ENCODE data around the gene C16orf89.
"Not testable (repeated sequence)": the region's sequence is repeated elsewhere in the genome, so short reads cannot be mapped to it uniquely, and the experiment has no call there.

Gene C16orf89

GRCh38 chr16:5065813-5066212, at the start of gene C16orf89:
Gene C16orf89, minus strand, starts transcription at chr16:5065956. Its CDS starts 48 bp downstream, at chr16:5065908.
- in situ Hi-C loops (cut with MboI; ENCODE audit: low sequenced_read_pairs): no loop called here

DNA sequence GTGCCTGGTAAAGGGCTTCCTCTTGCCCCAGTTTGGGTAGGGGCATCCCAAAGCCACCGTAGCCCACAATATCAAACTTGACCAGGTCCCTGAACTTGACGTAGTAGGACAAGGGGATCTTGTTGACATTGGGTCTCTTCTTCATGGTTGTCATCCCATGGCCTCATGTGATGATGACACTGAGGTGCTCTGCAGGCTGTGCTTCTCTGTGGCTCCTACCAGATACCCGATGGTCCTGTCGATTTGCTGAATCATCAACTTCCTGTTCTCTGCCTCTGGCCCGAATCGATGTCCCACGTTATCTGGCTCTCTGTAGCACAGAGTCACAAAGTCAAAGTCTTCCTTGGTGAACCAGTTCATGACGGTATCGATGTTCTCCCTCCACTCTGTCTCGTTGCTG, 45.2 kb upstream of the C16orf89 start:
- in situ Hi-C loops (cut with MboI; ENCODE audit: low sequenced_read_pairs): not testable (repeated sequence)

- in situ Hi-C loops (cut with MboI; ENCODE audit: low sequenced_read_pairs): no loop called here
Measured at GRCh38 chr16:5108505-5109158, 42.9 kb upstream of the C16orf89 start.

GRCh38 chr16:5105039-5105438, 39.3 kb upstream of the C16orf89 start:
- in situ Hi-C loops (cut with MboI; ENCODE audit: low sequenced_read_pairs): not testable (repeated sequence)

GRCh38 chr16:5103296-5104032, 37.7 kb upstream of the C16orf89 start:
- in situ Hi-C loops (cut with MboI; ENCODE audit: low sequenced_read_pairs): not testable (repeated sequence)

DNA sequence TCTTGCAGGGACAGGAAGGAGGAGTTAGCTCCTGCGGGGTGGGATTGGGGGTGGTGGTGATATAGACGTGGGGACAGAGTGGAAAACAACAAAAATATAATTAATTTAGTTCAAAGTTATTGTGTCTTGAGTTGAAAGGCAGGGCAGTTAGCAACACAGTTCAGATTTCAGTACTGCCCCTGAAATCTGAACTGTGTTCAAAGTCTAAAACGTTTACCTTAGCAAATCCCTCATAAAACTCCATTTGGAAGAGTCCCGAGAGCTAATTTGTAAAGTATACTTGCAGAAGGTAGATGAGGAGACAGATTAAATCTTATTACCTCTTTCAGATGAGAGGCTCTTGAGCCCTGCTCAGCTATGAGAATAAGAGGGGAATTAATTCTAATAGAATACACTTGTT, 33.4 kb upstream of the C16orf89 start:
- in situ Hi-C loops (cut with MboI; ENCODE audit: low sequenced_read_pairs): loop anchor here (25.0 kb wide), 1 partner anchor 237 kb away; no protein-coding TSS in a partner anchor

- in situ Hi-C loops (cut with MboI; ENCODE audit: low sequenced_read_pairs): loop anchor here (25.0 kb wide), 1 partner anchor 236 kb away; no protein-coding TSS in a partner anchor
Measured at GRCh38 chr16:5098221-5099159, 32.7 kb upstream of the C16orf89 start.

DNA sequence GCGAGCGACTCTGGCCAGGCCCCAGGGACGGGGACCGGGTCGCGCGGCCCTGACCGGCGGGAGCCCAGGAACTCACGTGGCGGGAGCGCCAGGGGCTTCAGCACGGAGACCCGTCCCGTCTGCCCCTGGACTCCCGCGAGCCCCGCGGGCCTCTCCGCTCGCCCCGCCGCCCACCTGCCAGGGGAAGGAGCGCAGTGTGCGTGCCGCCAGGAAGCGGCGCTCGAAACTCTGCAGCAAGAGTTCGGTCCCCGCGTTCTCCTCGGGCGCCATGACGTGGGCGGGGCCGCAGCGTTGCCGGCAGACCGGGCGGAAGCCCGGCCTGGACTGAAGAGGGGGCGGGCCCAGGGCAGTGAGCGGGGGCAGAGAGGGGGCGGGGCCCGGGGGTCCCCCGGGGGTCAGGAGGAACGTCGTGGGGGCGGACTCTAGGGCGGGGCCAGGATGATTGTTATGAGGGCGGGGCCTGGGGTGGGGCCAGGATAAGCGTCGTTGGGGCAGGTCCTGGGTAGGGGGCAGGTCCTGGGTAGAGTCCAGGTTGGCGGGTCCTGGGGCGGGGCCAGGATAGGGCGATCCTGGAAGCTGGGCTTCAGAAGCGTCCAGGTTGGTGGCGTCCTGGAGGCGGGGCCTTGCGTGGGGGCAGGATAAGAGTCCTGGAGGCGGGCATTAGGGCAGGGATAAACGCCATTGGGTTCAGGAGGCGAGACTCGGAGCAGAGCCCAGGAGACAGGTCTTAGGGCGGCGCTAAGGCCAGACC, 31.9 kb upstream of the C16orf89 start, which contains the start of gene EEF2KMT:
TSS of gene EEF2KMT (minus strand) at position 326 of the 751 bp plus-strand sequence. CDS start at position 270, 56 bp downstream.
- in situ Hi-C loops (cut with MboI; ENCODE audit: low sequenced_read_pairs): loop anchor here (25.0 kb wide), 1 partner anchor 235 kb away; no protein-coding TSS in a partner anchor

DNA sequence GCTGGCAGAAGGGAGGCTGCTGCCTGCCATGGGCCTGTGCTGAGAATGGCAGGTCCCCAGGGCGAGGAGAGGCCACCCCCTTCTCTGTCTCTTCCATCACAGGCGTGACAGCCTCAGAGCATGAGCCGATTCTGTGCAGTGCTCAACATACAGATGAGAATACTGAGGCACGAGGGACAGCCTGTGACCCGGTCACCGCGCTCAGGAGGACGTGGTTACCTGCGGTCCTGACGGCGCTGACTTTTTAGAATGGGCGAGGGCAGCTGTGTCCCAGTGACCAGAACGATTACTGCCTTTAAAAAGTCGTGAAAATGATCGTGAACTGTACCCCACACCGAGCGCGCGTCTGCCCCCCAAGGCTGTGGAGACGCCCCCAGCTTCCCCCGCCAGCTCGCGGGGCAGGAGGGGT, 31.3 kb upstream of the C16orf89 start:
- in situ Hi-C loops (cut with MboI; ENCODE audit: low sequenced_read_pairs): loop anchor here (25.0 kb wide), 1 partner anchor 235 kb away; no protein-coding TSS in a partner anchor

DNA sequence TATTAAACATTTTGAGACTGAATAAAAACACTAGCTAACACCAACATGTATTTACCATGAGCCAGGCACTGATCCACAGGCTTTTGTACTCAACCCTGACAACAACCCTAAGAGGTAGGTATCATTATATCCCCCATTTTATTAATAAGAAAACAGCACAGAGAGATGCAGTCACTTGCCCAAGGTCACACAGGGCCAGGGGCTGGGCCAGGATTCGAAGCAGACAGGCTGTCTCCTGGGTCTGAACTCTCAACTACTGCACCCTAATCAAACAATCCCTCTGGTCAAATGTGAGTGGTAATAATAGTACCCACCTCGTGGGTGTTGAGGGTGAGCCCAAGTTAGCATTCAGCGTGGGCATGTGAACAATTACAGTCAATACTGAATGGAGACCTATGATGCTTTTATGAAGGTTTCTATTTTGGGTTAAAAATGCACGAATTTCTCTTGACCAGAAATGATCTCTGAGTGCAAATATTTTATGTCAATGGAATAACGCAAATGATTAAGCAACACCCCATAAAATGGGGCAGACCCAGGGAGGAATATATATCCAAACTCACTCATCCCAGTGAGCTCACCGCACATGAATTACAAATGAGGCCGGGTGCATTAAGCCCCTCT, 30.8 kb upstream of the C16orf89 start:
- in situ Hi-C loops (cut with MboI; ENCODE audit: low sequenced_read_pairs): loop anchor here (25.0 kb wide), 1 partner anchor 234 kb away; no protein-coding TSS in a partner anchor

GRCh38 chr16:5095145-5095830, 29.5 kb upstream of the C16orf89 start:
- in situ Hi-C loops (cut with MboI; ENCODE audit: low sequenced_read_pairs): loop anchor here (25.0 kb wide), 1 partner anchor 233 kb away; no protein-coding TSS in a partner anchor

DNA sequence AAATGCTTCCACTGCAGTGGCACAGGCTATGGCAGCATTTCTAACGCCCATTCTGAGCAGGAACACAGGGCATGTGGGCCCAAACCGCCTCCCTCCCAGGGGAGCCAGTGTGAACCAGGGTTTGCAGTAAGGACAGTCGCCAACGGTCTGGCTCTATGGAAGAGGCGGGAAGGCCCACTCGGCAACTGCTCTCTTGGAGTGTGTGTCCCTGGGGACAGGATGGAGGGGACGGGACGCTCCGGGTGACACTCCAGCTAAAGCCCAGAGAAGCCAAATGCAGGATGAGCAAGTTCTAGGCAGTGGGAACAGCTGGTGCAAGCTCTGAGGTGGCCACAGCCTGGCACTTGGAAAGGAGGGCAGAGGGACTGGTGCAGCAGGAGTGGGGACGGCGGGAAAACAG, 28.0 kb upstream of the C16orf89 start:
- in situ Hi-C loops (cut with MboI; ENCODE audit: low sequenced_read_pairs): loop anchor here (25.0 kb wide), 1 partner anchor 231 kb away; no protein-coding TSS in a partner anchor

- in situ Hi-C loops (cut with MboI; ENCODE audit: low sequenced_read_pairs): loop anchor here (25.0 kb wide), 1 partner anchor 231 kb away; no protein-coding TSS in a partner anchor
Measured at GRCh38 chr16:5093081-5093480, 27.3 kb upstream of the C16orf89 start.

DNA sequence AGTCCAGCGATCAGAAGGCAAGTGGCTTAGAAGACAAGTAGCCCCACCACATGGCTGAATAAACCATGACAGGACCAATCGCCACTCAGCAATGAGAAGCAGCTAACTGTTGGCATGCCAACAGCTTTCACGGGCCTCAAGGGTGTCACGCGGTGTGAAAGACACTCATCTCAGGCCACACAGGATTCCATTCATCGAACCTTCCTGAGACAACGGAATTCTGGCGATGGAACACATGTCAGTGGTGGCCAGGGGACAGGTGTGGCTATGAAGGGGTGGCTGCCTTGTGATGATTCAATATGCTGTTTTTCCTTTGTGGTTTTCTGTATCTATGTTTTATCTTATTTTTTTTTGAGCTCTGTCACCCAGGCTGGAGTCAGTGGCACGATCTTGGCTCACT, 24.8 kb upstream of the C16orf89 start:
- in situ Hi-C loops (cut with MboI; ENCODE audit: low sequenced_read_pairs): loop anchor here (25.0 kb wide), 1 partner anchor 228 kb away; no protein-coding TSS in a partner anchor

- in situ Hi-C loops (cut with MboI; ENCODE audit: low sequenced_read_pairs): loop anchor here (25.0 kb wide), 1 partner anchor 228 kb away; no protein-coding TSS in a partner anchor
Measured at GRCh38 chr16:5089911-5090555, 24.3 kb upstream of the C16orf89 start.

DNA sequence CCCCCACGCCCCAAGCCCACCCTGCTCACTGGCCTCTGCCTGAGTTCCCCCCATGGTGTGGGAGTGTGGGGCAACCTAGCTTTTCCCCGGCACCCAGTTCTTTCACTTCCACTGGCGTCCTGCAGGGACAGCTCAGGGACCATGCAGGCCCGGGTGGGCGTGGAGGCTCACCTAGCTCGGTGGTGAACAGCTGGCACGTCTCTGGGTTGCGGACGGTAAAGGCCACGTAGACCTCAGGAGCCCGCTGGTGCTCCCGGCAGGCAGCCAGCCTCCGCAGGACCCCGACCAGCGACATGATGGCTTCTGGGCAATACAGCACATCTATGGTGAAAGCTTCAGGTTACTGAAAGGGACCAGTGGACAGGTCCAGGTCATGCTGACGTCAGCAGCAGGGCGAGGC, 23.2 kb upstream of the C16orf89 start:
- in situ Hi-C loops (cut with MboI; ENCODE audit: low sequenced_read_pairs): loop anchor here (25.0 kb wide), 1 partner anchor 227 kb away; no protein-coding TSS in a partner anchor

- in situ Hi-C loops (cut with MboI; ENCODE audit: low sequenced_read_pairs): loop anchor here (25.0 kb wide), 1 partner anchor 226 kb away; no protein-coding TSS in a partner anchor
Measured at GRCh38 chr16:5088086-5088790, 22.5 kb upstream of the C16orf89 start.

All from HL-60/S4 treated with phorbol 12-myristate 13-acetate at 8.2 ng/mL for 4 days and 3 days (cell line).